GM19438 (cell line): ENCODE results near the gene MAP3K12.
A peak's percentile ranks its signal among the peaks of the same experiment; 100 is the strongest.
"Not testable (repeated sequence)": the region's sequence is repeated elsewhere in the genome, so short reads cannot be mapped to it uniquely, and the experiment has no call there.

Experiments
- ATAC-seq: cut with Tn5 transposase; IDR thresholded peaks from one replicate; pipeline ENCODE4 v1.9.1; 2021; ENCODE audit warnings: low read depth; ENCODE audit not compliant: unreplicated experiment

MAP3K12 gene

GRCh38 chr12:53443955-53444354 is 55.3 kb downstream of the MAP3K12 start:
- no peak for ATAC-seq

GRCh38 chr12:53441040-53441833 is 58.0 kb downstream of the MAP3K12 start, which contains the start of gene PRR13:
Gene PRR13 (plus strand): TSS chr12:53441734. CDS start chr12:53442715, 981 bp downstream.
- peak; percentile 97 for ATAC-seq

- not testable (repeated sequence) for ATAC-seq
Measured at GRCh38 chr12:53439582-53439981, 59.7 kb downstream of the MAP3K12 start.

GRCh38 chr12:53435326-53435725 is 63.9 kb downstream of the MAP3K12 start:
- not testable (repeated sequence) for ATAC-seq

GRCh38 chr12:53431187-53431586 is 68.1 kb downstream of the MAP3K12 start:
- no peak for ATAC-seq

- no peak for ATAC-seq
Measured at GRCh38 chr12:53430116-53430515, 69.1 kb downstream of the MAP3K12 start.
